ENCODE results near the gene INO80.

Gene INO80

DNA sequence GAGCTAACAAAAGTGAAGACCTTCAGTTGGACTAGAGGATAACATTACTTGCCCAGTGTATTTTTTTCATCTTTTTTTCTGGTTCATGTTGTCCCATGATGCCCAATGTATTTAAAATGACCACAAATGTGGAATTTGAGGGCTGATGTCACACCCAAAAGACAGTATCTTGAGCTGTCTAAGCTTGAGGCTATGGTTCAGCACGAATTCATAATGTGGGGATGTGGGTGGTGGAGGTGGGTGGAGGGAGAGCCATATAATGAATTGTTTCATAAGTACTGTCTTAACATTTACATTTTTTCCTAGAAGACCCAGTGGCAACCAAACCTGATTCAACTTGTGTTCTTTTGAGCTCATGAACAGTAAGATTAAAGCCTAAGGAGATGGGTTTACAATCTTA is 125.3 kb downstream of the INO80 start:
- TF ChIP-seq, protein P1, sequence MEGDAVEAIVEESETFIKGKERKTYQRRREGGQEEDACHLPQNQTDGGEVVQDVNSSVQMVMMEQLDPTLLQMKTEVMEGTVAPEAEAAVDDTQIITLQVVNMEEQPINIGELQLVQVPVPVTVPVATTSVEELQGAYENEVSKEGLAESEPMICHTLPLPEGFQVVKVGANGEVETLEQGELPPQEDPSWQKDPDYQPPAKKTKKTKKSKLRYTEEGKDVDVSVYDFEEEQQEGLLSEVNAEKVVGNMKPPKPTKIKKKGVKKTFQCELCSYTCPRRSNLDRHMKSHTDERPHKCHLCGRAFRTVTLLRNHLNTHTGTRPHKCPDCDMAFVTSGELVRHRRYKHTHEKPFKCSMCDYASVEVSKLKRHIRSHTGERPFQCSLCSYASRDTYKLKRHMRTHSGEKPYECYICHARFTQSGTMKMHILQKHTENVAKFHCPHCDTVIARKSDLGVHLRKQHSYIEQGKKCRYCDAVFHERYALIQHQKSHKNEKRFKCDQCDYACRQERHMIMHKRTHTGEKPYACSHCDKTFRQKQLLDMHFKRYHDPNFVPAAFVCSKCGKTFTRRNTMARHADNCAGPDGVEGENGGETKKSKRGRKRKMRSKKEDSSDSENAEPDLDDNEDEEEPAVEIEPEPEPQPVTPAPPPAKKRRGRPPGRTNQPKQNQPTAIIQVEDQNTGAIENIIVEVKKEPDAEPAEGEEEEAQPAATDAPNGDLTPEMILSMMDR (IDR thresholded peaks at IDR 0.05; ENCODE audit: low read depth, low read length, missing control alignments): no peak
- in situ Hi-C loops (cut with HindIII; ENCODE audit: low sequenced_read_pairs): no loop called here
- DNase-seq (ENCODE audit: low read depth): no peak
- H3K4me3 ChIP-seq (ENCODE audit: low read depth, low read length): no peak overlapping the region

DNA sequence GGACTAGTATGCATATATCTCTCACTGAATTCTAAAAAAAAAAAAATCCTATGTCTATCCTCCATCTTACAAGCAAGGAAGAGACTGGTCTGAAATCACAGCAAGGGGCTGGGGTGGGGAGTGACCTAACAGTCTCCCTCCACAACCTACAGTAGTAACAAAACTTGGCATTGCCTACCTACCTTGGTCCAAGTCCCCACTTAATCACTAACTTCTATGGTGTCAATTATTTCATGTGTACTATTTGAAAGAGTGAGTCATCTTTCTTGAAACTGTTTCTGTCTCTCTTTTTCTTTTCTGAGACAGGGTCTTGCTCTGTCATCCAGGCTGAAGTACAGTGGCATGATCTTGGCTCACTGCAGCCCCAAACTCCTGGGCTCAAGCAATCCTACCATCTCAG is 126.0 kb downstream of the INO80 start:
- TF ChIP-seq, protein P1 (IDR thresholded peaks at IDR 0.05; ENCODE audit: low read depth, low read length, missing control alignments): no peak
- in situ Hi-C loops (cut with HindIII; ENCODE audit: low sequenced_read_pairs): no loop called here
- H3K4me3 ChIP-seq (ENCODE audit: low read depth, low read length): no peak overlapping the region
- no peak for DNase-seq (ENCODE audit: low read depth)

DNA sequence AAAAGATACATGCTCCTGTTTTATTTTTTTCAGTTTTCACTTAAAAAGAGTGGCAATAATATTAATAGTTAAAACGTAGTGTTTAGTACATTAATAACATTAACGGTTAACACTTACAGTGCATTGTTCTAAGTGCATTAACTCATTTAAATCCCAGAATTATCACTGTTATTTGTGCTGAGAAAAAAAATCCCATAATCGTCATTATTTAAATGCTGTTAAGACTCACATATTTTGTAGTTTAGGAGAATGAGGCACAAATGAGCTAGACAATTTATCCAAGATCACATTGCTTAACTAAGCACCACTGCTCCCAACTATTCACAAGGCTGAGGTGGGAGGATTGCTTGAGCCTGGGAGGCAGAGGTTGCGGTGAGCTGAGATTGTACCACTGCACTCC is 127.9 kb downstream of the INO80 start:
- in situ Hi-C loops (cut with HindIII; ENCODE audit: low sequenced_read_pairs): no loop called here

DNA sequence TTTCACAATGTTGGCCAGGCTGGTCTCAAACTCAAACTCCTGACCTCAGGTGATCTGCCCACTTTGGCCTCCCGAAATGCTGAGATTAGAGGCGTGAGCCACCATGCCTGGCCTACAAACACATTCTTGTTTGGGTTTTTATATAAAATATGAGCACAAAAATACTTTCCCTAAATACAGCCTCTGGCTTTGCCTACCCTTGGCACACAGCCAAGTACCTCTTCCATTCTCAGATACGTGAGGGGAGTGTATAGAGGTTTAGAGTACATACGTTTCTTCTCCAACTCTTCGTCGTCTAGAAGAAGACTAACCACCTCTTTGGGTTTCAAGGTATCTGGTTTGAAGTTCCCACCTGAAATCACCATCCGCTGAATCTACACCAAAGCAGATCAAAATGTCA is 129.3 kb downstream of the INO80 start:
- DNase-seq (ENCODE audit: low read depth): no peak
- TF ChIP-seq, protein P1 (IDR thresholded peaks at IDR 0.05; ENCODE audit: low read depth, low read length, missing control alignments): no peak
- no peak overlapping the region for H3K4me3 ChIP-seq (ENCODE audit: low read depth, low read length)
- in situ Hi-C loops (cut with HindIII; ENCODE audit: low sequenced_read_pairs): no loop called here

More for the DNA sequence above, 127.9 kb downstream of the INO80 start:
- no peak for DNase-seq (ENCODE audit: low read depth)
- H3K4me3 ChIP-seq (ENCODE audit: low read depth, low read length): no peak overlapping the region
- TF ChIP-seq, protein P1 (IDR thresholded peaks at IDR 0.05; ENCODE audit: low read depth, low read length, missing control alignments): no peak

DNA sequence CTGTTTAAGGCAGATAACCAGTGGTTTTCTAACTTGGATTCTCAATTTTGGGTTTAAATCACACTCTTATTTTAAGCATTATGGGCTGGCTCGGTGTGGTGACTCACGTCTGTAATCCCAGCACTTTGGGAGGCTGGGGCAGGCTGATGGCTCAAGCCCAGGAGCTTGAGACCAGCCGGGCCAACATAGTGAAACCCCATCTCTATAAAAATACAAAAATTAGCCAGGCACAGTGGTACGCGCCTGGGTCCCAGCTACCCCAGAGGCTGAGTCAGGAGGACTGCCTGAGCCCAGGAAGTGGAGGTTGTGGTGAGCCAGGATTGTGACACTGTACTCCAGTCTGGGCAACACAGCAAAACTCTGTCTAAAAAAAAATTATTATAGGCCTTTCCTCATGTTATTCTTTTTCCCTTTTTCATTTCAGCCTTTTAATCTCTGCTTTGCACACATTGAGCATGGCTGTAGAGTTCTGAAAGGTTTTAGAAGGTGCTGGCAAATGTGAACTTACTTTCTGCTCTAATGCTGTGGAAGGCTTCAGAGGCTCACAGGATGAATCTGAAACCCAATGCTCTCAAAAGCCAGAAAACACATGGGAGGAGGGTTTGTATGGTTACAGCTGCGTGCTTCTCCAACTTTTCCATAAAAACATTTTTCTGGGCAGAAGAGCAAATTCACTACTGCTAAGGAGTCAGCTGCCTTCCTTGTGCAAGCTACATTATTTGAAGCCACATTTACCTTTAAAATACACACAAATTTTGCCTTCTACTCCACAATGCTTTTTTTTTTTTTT is 130.3 kb downstream of the INO80 start:
- in situ Hi-C loops (cut with HindIII; ENCODE audit: low sequenced_read_pairs): no loop called here
- TF ChIP-seq, protein P1 (IDR thresholded peaks at IDR 0.05; ENCODE audit: low read depth, low read length, missing control alignments): no peak
- no peak for DNase-seq (ENCODE audit: low read depth)
- H3K4me3 ChIP-seq (ENCODE audit: low read depth, low read length): no peak overlapping the region

DNA sequence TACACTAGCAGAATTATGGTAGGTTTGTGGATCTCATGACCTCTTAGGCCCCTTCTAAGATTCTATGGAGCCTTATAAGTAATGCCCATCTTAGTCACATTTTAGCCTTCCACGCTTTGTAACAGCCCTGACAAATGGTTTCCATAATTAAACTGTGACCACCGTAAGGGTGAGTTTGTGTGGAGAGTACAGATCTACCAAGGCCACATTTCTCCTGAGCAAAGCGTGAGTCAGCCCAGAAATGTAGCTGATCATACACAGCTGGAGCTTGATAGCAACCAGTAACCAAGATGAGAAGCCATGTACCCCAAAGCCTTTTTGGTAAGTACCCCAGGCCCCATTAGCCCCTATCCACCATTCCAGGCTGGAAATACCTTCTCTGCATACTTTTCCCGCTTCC is 131.1 kb downstream of the INO80 start:
- in situ Hi-C loops (cut with HindIII; ENCODE audit: low sequenced_read_pairs): no loop called here
- DNase-seq (ENCODE audit: low read depth): peak; percentile 83
- H3K4me3 ChIP-seq (ENCODE audit: low read depth, low read length): no peak overlapping the region

More for the DNA sequence above, 131.1 kb downstream of the INO80 start:
- TF ChIP-seq, protein P1 (IDR thresholded peaks at IDR 0.05; ENCODE audit: low read depth, low read length, missing control alignments): no peak

All from astrocyte of the cerebellum (primary cell).